HG03575 (cell line): ENCODE results near the gene ACKR4.
"Not testable (repeated sequence)": the region's sequence is repeated elsewhere in the genome, so short reads cannot be mapped to it uniquely, and the experiment has no call there.

Source experiments
- ATAC-seq: cut with Tn5 transposase; IDR thresholded peaks from one replicate; pipeline ENCODE4 v1.9.1; 2021; ENCODE audit not compliant: unreplicated experiment, insufficient number of reproducible peaks, low FRiP score; ENCODE audit errors: extremely low read depth

Gene ACKR4

DNA sequence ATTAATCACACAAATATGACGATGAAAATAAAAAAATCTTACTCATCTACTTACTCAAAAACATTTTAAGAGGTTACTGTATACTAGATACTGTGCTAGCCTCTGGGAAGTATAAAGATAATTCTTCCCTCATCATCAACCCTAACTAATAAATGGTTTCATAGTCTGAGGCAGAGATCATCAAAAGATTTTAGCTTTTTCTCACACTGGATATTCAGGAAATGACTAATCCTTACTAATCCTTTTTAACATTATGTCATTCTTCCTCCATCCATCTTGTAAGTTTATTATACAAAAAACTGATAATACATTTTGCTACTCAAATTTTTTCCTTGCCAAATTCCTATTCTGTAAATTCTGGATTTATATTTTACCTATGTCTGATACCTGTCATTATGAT lies 32.9 kb downstream of the ACKR4 start:
- ATAC-seq: no peak

- no peak for ATAC-seq
These were observed 33.5 kb downstream of the ACKR4 start for GRCh38 chr3:132630612-132631011.

GRCh38 chr3:132635052-132635451 lies 38.0 kb downstream of the ACKR4 start:
- ATAC-seq: no peak

DNA sequence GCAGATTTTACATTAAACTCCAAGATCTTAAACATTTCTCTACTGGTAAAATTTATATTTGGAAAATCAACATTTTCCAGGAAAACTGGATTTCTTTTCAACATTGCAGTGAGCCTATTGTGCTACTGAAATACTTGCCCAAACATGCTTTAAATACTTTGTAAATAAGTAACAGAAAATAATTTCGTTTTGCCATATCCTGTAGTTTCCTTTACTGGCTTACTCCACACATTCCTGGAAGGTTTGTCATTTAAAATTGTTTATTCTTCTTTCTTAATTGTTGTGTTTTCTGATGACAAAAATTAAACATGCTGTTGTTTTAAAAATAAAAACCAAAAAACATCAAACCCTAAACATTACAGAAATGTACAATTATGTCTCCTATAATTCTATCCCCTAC lies 40.5 kb downstream of the ACKR4 start:
- ATAC-seq: no peak

- no peak for ATAC-seq
These were observed 41.6 kb downstream of the ACKR4 start for GRCh38 chr3:132638706-132639105.

- ATAC-seq: not testable (repeated sequence)
These were observed 44.4 kb downstream of the ACKR4 start for GRCh38 chr3:132641427-132641826.

GRCh38 chr3:132641837-132642538 lies 44.9 kb downstream of the ACKR4 start:
- ATAC-seq: no peak

- no peak for ATAC-seq
These were observed 45.4 kb downstream of the ACKR4 start for GRCh38 chr3:132642539-132642847.

DNA sequence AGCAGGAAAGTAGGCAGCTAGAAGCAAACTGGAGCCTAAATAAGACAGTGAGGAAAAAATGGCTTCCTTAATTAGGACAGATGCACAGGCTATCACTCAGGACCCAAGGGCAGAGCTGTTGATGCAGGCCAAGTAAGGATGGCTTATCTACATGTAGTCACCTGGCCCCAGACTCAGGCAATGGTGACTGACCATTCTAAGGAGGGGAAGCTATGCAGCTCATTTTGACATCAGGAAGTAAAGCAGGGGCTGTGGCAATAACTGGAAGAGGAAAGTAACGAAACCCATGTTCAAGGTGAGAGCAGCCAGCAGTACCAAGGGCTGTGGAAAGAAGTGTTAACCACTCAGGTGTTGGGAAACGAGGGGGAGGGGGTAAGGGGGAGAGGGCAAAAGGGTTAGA lies 46.3 kb downstream of the ACKR4 start:
- no peak for ATAC-seq

DNA sequence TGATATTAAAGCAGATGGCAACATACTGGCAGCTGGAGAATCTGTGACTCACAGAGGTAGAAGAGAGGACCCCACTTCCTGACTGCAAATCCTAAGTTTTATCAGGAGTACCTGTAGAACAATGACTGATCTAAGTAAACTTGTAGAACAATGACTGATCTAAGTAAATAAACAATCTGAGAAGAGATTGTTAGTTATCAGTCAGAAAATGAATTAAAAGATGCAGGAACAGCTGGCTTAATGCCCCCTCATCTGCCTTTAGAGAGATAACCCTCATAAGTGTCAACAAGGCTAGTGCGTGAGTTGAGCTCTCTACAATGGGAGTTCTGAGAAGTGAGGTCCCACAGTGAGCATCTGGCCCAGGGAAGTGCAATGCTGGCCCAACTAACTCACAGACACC lies 48.0 kb downstream of the ACKR4 start:
- no peak for ATAC-seq

GRCh38 chr3:132650153-132650552 lies 53.1 kb downstream of the ACKR4 start:
- no peak for ATAC-seq
